Astrocyte of the cerebellum (primary cell): ENCODE data around the gene ZBTB20.

Experiments used
- DNase-seq: peaks from one replicate; pipeline ENCODE4 v3.0.0-alpha.2; 2011; ENCODE audit warnings: low read depth
- H3K4me3 ChIP-seq: 2 replicates; pipeline ENCODE4 v1.5.1; 2011; ENCODE audit warnings: mild to moderate bottlenecking, low read depth, low read length, moderate library complexity
- in situ Hi-C: cut with HindIII; loops from 2 replicates; pipeline ENCODE4 v1.10.0; 2017; ENCODE audit warnings: low sequenced_read_pairs
- TF ChIP-seq, protein P1 (sequence below): IDR thresholded peaks from 2 replicates; pipeline ENCODE4 v1.5.1; 2012; ENCODE audit warnings: low read length, low read depth, moderate library complexity, mild to moderate bottlenecking; ENCODE audit errors: missing control alignments

ZBTB20 gene

DNA sequence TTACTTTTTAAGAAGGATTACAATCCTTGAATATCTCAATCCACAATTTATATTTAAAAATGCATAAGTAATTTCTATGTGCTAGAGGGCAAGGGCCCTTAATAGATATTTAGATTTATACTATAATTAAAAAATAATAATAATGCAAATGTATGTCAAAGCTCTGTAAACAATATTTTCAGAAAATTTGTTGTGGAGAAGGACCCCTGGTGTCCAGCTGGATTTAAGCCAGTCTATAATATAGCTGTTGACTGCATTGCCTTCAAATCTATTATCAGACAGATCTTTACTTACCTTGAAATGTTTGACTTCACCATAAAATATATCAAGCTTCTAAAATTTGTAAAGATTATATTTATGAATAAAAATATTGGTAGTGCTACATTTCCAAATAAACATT, 65.6 kb downstream of the ZBTB20 start:
- DNase-seq: no peak
- no peak overlapping the region for H3K4me3 ChIP-seq
- TF ChIP-seq, protein P1, sequence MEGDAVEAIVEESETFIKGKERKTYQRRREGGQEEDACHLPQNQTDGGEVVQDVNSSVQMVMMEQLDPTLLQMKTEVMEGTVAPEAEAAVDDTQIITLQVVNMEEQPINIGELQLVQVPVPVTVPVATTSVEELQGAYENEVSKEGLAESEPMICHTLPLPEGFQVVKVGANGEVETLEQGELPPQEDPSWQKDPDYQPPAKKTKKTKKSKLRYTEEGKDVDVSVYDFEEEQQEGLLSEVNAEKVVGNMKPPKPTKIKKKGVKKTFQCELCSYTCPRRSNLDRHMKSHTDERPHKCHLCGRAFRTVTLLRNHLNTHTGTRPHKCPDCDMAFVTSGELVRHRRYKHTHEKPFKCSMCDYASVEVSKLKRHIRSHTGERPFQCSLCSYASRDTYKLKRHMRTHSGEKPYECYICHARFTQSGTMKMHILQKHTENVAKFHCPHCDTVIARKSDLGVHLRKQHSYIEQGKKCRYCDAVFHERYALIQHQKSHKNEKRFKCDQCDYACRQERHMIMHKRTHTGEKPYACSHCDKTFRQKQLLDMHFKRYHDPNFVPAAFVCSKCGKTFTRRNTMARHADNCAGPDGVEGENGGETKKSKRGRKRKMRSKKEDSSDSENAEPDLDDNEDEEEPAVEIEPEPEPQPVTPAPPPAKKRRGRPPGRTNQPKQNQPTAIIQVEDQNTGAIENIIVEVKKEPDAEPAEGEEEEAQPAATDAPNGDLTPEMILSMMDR: no peak
- in situ Hi-C loops: no loop called here

DNA sequence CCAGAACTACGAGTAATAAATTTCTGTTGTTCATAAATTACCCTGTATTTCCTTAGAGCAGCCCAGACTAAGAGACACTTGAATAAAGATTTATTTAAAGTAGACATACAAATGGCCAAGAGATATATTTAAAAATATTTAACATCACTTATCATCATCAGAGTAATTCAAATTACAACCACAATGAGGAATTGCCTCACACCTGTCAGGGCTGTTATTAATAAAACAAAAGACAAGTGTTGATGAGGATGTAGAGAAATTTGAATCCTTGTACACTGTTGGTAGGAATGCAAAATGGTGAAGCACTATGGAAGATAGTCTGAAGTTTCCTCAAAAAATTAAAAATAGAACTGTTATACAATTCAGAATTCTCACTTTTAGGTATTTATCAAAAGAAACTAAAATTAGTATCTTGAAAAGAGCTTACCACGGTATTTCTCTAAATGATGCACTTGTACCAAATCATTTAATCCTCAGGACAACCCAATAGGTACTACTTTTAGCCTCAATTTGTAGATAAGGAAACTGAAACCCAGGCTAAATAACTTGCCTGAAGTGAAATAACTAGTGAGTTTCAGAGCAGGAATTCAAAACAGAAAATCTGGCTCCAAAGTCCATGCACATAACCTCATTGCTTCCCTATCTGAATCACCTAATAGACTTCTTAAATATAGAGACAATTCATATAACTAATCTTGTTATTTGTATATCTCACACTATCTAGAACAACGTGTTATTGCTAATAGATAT, 69.4 kb downstream of the ZBTB20 start:
- no peak for DNase-seq
- TF ChIP-seq, protein P1: no peak
- in situ Hi-C loops: no loop called here
- no peak overlapping the region for H3K4me3 ChIP-seq

DNA sequence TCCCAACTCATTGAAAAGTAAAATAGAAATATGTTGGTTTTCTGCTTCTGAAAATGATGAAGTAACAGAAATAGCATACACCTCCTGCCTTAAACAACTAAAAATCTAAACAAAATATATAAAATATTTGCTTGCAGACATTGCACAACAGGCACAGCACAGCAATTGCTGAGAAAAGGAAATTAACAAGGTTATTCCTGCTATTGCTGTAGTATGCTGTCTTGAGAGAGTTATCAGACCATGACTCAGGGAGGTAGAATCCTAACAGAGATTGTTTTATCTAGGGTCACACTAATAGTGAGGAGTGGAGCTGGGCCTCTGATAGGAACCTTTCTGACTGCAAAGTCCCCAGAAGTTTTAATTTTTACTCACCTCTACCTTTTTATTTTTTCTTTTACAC, 72.6 kb downstream of the ZBTB20 start:
- no peak for DNase-seq
- in situ Hi-C loops: no loop called here
- TF ChIP-seq, protein P1: no peak
- no peak overlapping the region for H3K4me3 ChIP-seq

DNA sequence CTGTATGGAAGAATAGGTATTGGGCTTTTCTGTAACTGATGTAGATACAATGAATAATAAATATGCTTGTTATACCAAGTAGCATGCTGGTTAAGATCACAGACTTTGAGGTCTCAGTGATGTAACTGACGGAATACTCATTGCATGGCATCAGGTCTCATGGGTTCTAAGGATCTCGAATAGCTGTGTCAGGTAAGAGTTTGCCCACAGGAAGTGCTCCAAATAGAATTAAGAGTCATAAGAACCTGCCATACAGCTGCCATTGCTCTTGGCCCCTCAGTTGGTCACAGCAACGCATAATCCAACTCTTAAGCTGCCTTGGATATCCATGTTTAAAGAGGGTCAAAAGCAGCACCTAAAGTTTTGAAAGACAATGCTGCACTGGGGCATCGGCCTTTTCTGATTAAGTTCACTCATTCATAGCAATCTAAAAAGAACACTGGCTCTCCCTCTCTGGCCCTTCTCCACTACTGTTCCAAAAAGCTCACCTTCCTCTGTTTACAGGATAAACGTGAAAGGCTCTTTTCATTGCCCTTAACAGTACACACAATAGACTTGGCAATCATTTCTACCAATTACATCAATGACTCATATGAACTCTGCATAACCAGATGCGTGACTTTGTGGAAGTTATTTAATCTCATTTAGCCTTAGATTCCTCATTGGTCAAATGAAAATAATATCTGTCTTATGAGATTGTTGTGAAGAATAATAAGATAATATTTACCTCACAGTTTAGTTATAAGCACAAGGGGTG, 74.6 kb downstream of the ZBTB20 start:
- H3K4me3 ChIP-seq: no peak overlapping the region
- peak; percentile 46 for DNase-seq
- TF ChIP-seq, protein P1: no peak
- in situ Hi-C loops: no loop called here

DNA sequence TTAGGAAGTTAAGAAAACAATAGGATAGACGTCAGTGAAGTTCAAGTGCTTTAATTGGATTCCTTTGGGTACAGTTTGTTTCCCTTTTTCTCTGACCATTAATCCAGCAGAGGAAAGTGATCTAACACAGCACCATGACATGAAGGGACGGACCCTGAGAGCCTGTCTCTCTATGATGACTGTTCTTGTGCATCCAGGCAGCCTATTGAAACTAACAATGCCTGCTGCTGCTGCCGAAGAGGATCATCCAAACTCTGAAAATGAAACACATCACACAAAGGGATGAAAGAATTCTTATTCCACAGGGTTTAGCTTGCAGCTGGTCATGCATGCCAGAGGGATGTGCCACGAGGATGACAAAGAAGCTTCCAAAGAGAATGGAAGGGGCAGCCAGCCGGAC, 75.5 kb downstream of the ZBTB20 start:
- in situ Hi-C loops: no loop called here
- TF ChIP-seq, protein P1: no peak
- no peak for DNase-seq
- no peak overlapping the region for H3K4me3 ChIP-seq

DNA sequence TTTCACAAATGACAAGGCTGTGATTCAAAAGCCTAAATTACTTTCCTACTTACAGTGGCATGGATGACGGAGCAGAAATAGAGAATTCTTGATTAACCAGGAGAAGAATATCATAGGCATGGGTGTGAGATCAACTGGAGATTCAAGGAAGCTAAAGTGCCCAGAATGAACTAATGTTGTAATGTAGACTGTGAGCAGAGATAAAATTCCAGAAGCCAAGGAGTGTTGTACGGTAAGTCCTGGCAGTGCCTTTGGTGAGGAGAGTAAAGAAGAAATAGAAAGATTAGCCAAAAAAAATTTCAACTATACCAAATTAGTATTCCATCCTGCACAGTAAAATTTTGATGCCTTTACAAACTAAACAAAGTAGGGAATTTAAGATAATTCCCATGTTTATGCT, 75.9 kb downstream of the ZBTB20 start:
- TF ChIP-seq, protein P1: no peak
- in situ Hi-C loops: no loop called here
- no peak for DNase-seq
- H3K4me3 ChIP-seq: no peak overlapping the region
